KOPT-K1 (cell line): ENCODE results near the gene USP32.
"Not testable (repeated sequence)": the region's sequence is repeated elsewhere in the genome, so short reads cannot be mapped to it uniquely, and the experiment has no call there.

Experiments
- H3K27ac ChIP-seq: fragments of 200-600 bp; sonication (generic); 2 replicates; pipeline ENCODE4 v1.5.1; 2016; ENCODE audit warnings: antibody characterized with exemption, mild to moderate bottlenecking, low read depth, low read length; ENCODE audit not compliant: poor library complexity, severe bottlenecking
- H3K36me3 ChIP-seq: fragments of 200-600 bp; sonication (generic); 2 replicates; pipeline ENCODE4 v1.5.1; 2017; ENCODE audit warnings: antibody characterized with exemption, mild to moderate bottlenecking, low read length, moderate library complexity; ENCODE audit not compliant: insufficient read depth
- H3K9me3 ChIP-seq: fragments of 200-600 bp; sonication (generic); 2 replicates; pipeline ENCODE4 v1.5.1; 2017; ENCODE audit warnings: antibody characterized with exemption, low read length, mild to moderate bottlenecking; ENCODE audit not compliant: insufficient read depth, poor library complexity, severe bottlenecking

Gene USP32

DNA sequence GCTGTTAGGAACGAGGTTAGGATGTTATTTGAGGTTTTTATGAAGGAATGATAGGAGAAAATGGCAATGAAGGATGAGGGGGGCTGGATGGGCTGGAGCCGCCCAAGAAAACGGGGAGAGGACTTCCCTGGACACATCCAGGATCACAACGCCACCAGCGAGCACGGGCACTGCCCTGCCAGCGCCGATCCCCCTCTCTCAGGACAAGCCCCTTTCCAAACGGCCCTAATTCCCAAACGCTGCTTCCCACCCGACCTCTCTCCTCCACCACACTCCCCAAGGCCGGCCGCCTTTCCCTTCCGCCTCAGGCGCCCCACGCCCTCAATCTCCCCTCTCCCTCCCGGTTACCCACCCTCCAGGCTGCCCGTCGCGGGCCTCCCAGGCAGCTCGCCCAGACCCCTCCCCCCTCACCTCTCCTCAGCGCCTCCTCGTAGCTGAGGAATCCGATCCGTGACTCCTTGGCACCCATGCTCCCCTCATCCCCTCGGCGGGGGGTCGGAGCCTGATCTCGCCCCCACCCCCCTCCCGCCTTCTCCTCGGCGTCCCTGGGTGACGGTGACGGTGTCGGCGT, 377 bp downstream of the USP32 start:
- Histone ChIP-seq H3K27ac (peak overlapping the region; percentile 99), H3K9me3 (no peaks in the 10 kb centered on the region), H3K36me3 (no peaks in the 10 kb centered on the region)

DNA sequence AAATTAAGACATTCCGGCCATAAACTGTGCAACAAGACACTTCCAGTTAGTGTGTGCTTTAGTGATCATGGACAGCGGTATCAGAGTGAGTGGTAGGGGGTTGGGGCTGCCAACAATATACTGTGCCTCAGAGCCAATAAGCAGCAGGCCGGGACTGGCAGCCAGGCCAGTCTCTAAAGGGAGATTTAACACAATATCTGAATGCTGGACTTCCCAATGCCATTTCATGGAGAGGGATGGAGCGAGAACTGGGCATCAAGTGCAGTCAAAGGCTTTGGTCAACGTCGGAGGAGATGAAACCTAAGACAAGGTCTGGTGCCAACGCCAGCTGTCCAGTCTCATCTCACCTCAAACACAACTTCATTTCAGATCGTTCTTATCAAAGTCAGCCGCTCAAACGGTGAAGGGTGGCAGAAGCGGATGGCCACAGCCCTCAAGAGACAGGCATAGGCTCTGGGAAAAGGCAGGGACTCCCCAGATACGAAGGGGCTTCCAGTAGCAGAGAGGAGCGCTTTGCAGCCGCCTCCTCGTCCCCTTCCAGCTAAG, 935 bp downstream of the USP32 start:
- H3K36me3 ChIP-seq: no peaks in the 10 kb centered on the region
- peak overlapping the region; percentile 99 for H3K27ac ChIP-seq
- H3K9me3 ChIP-seq: no peaks in the 10 kb centered on the region

DNA sequence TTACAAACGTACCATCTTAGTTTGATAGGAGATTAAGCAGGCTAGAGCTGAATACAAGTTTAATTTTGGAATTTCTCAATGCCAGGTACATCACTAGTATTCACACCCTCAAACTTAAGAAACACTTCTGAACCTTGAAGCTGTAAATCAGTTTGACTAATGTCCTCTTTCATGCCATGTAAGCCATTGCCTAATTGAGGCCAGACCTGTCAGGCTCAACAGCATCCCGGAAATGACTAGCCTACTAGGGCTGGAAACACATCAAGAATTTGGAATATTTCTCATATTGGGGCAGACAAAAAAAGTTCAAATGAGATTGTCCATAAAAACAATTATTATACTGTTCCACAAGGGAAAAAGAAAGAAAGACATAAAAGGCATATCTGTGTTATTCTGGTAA, 1.7 kb downstream of the USP32 start:
- H3K27ac ChIP-seq: peak overlapping the region; percentile 99
- no peaks in the 10 kb centered on the region for H3K9me3 ChIP-seq
- H3K36me3 ChIP-seq: no peaks in the 10 kb centered on the region

DNA sequence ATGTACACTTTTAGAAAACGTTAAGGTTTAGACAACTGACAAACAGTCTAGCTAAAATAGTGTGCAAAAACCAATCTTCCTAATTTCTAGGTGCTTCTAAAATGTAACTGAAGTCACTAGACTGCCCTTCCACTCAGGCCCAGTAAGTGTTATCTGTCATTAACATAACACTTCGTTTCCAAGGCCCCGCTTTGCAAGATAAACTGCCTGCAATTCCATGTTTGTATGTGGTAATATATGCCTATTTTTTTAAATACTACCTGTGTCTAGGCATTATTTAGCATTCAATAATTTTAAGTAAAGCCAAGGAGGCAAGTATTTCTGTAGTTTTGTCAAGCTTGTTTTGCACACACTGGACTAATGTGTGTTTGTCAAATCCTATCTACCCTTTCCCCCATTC, 3.2 kb downstream of the USP32 start:
- no peak overlapping the region for H3K27ac ChIP-seq

DNA sequence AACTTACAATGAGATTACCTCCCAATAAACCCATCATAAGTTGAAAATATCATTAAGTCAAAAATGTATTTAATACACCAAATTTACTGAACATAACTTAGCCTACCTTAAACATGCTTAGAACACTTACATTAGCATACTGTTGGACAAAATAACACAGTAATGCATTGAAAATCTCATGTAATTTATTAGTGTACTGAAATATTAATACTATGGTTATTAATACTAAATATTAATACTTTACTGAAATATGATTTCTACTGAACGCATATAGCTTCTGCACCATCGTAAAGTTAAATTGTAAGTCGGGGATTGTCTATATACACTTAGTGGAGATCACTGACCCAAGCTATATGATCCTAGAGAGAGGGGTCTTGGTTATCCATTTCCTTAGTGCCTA, 4.3 kb downstream of the USP32 start:
- Histone ChIP-seq H3K27ac (no peak overlapping the region), H3K9me3 (no peaks in the 10 kb centered on the region), H3K36me3 (0 out of 2 replicates have a peak, but pooled peaks cover 3% of the 10 kb centered on the region)

More for the DNA sequence above, 3.2 kb downstream of the USP32 start:
- Histone ChIP-seq H3K36me3 (0 out of 2 replicates have a peak, but pooled peaks cover 3% of the 10 kb centered on the region), H3K9me3 (no peaks in the 10 kb centered on the region)

DNA sequence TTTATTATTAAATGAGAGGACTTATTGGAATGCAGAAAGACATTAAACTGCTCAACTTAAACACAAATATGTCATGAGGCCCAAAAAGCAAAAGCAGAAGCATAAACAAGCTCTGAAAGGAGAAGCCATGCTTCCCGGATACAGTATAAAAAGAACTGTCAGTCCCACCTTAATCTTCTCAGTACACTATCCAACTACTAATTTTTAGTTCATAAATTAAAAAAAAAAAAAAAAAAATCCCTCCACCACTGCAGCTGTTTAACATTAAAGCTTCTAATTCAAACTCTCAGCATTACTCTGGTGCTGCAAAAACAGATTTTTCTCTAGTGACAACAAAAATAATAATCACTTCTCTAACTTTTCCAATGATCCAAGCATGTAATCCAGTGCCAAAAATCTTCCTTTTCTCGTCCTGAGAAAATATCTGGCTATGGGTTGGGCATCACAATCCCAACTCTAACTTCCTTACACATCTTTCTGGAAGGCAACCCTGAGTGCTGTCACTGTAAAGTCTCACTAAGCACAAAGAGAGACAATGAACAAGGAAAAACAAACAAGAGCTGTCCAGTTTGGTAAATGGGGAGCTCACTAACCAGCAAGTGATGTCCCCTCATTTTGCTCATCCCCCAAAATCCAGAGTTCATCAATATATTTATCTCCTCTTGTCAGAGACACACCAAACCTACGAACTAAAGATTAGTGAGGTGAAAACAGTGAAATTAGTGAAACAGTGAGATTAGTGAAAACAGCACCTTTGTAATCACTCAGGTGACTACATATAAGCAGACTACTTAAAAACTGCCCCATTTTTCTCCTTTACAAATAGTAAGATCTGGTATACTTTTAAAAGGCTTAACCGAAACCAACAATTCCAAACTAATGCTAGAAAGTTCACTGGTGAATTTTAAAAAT, 5.5 kb downstream of the USP32 start:
- no peak overlapping the region for H3K27ac ChIP-seq
- no peaks in the 10 kb centered on the region for H3K9me3 ChIP-seq
- H3K36me3 ChIP-seq: 0 out of 2 replicates have a peak, but pooled peaks cover 3% of the 10 kb centered on the region

DNA sequence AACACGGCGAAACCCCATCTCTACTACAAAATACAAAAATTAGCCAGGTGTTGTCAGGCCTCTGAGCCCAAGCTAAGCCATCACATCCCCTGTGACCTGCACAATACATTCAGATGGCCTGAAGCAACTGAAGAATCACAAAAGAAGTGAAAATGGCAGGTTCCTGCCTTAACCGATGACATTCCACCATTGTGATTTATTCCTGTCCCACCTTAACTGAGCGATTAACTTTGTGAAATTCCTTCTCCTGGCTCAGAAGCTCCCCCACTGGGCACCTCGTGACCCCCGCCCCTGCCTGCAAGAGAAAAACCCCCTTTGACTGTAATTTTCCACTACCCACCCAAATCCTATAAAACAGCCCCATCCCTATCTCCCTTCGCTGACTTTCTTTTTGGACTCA, 7.0 kb downstream of the USP32 start:
- not testable (repeated sequence) for H3K9me3 ChIP-seq, H3K27ac ChIP-seq, H3K36me3 ChIP-seq

DNA sequence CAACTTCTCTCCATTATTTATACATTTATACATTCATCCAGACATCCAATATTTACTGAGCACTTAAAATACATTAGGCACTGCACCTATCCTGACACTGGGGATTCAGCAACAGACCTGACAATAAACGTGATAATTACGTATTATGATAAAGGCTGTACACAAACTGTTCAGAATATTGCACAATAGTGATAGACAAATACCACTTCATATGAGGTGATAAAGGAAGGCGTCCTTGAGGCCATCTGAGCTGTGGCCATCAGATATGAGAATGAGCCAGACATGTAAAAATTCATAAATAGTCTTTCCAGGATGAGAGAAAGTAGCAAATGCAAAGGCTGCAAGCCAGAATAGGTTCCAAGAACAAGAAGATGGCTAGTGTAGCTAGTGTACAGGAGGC, 8.6 kb downstream of the USP32 start:
- Histone ChIP-seq H3K9me3 (no peaks in the 10 kb centered on the region), H3K27ac (no peak overlapping the region), H3K36me3 (0 out of 2 replicates have a peak, but pooled peaks cover 3% of the 10 kb centered on the region)

DNA sequence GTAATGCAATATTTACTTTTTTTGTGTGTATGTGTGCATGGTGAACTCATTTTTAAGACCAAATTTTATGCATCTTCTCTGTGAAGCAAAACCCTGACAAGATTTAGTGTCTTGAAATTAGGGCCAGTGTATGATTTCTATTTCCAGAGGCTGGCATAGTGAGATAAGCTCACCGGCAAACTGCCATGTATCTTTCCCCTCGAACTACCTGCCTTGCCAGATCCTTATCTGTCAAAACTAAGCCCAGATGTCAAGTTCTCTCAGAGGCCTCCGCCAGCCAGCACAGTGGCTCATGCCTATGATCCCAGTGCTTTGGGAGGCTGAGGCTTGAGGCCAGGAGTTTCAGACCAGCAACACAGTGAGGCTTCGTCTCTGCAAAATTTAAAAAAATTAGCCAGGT, 10.0 kb downstream of the USP32 start:
- Histone ChIP-seq H3K27ac (no peak overlapping the region), H3K36me3 (peaks cover 6% of the 10 kb centered on the region), H3K9me3 (no peaks in the 10 kb centered on the region)

DNA sequence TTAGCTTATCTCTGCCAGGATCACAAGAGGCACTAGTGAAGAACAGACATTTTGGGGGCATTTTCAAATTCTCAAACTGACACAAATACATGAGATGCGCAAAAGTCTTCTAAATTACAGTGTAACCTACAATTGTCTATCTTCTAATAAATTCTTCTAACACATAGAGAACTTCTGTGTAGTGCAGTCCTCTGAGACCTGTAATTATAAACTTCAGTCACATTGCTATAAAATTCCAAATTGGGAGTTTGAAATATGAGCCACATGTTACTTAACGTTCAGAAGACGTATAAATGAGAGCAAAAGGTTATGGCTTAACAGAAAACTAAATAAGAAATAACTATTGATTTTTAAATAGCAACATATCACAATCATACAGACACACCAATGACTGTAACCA, 12.5 kb downstream of the USP32 start:
- H3K36me3 ChIP-seq: peaks cover 13% of the 10 kb centered on the region
- H3K27ac ChIP-seq, H3K9me3 ChIP-seq: not testable (repeated sequence)

DNA sequence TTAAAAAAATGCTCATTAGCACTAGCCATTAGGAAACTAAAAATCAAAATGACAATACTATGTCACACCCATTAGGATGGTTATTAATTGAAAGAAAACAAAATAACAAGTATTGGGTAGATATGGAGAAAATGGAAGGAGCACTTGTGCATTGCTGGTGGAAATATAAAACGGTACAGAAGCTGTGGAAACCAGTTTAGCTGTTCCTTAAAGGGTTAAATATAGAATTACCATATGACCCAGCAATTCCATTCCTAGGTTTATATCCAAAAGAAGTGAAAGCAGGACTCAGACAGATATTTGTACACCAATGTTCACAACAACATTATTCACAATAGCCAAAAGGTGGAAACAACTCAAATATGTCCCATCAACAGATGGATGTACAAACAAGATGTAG, 13.7 kb downstream of the USP32 start:
- H3K36me3 ChIP-seq: peaks cover 14% of the 10 kb centered on the region
- not testable (repeated sequence) for H3K27ac ChIP-seq, H3K9me3 ChIP-seq

DNA sequence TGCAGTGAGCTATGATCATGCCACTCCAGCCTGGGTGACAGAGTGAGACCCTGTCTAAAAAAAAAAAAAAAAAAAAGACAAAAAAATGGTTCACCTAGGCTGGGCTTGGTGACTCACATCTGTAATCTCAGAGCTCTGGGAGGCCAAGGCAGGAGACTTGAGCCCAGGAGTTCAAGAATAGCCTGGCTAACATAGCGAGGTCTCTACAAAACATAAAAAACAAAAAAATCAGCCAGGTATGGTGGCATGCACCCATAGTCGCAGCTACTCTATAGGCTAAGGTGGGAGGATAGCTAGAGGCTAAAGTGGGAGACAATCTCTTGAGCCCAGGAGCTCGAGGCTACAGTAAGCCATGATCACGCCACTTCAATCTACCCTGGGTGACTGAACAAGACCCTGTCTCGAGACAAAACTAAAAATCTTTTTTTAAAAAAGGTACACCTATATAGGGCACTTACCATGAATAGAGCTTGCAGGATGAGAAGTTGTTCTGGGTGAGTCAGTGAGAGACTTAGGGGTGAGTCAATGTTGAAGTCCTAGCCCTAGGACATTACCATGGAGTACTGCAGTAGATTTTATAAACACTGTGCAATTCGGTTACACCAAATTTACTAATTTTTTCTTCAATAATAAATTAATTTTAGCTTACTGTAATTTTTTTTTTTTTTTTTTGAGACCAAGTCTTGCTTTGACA, 19.0 kb downstream of the USP32 start:
- no peak overlapping the region for H3K27ac ChIP-seq
- peaks cover 18% of the 10 kb centered on the region for H3K36me3 ChIP-seq
- no peaks in the 10 kb centered on the region for H3K9me3 ChIP-seq

DNA sequence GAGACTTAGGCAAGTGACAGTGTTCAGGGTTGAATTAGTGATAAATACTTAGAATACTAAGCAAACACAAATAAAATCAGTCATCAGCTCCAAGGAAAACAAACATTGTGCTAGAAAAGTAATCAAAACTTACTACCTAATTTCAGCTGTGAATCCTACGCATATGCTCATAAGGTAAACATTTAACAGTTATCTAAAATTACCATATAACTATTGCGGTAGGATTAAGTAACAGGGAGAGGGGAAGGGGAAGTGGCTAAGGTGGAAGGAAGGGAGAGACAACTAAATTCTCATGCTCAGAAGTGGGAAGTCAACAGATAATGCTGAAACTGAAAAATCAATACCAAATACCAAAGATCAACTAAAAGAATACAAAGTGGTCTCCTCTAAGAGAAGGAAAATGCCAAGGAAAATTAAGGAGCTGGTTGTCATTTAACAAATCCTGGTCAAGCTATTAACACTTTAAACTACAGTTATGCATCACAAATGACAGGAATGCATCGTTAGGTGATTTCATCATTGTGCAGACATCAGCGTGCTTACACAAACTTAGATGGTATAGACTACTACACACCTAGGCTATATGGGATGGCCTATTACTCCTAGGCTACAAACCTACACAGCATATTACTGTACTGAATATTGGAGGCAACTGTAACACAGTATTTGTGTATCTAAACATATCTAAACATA, 20.0 kb downstream of the USP32 start:
- peaks cover 16% of the 10 kb centered on the region for H3K36me3 ChIP-seq
- H3K9me3 ChIP-seq: no peaks in the 10 kb centered on the region
- no peak overlapping the region for H3K27ac ChIP-seq

DNA sequence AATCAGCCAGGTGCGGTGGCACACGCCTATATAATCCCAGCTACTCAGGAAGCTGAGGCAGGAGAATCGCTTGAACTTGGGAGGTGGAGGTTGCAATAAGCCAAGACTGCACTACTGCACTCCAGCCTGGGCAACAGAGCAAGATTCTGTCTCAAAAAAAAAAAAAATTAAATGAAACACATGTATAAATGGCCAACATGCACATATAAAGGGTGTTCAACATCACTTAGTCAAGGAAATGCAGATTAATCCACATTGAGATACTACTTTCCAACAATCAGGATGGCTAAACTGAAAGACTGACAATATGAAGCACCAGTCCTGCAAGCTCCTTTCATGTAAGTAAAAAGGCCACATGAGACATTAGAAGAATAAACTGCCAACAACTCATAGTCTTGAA, 20.5 kb downstream of the USP32 start:
- Histone ChIP-seq H3K36me3 (peaks cover 10% of the 10 kb centered on the region; the same call in 1 of the 2 replicates), H3K27ac (no peak overlapping the region), H3K9me3 (no peaks in the 10 kb centered on the region)
